ENCODE results near the gene BRPF3. TPM values are rescaled to one million over a fixed set of nuclear protein-coding genes. Genes with fewer than 3 reads are reported as not detected.
A peak's percentile ranks its signal among the peaks of the same experiment; 100 is the strongest.

The BRPF3 gene
- total and polyA plus RNA-seq, 2 of the 13 experiments (the other 11 are each of a cell fraction or from before 2014, with no cell fraction given): 12.3 to 22.9 TPM

GRCh38 chr6:36178544-36178943 is 18.0 kb upstream of the BRPF3 start:
- Histone ChIP-seq H3K4me1 (ENCODE audit: insufficient read depth, low read length) (peaks cover 7% of the 10 kb centered on the region; the same call in 1 of the 2 replicates), H3K9ac (ENCODE audit: insufficient read depth, low read depth, low read length) (no peak overlapping the region), H3K79me2 (ENCODE audit: insufficient read depth, low read length) (no peaks in the 10 kb centered on the region), H2AFZ (ENCODE audit: low read length) (no peak overlapping the region), H3K27me3 (ENCODE audit: control insufficient read depth in 1 of 2, insufficient read depth in 2 of 2, low read length in 2 of 2) (no peaks in the 10 kb centered on the region), H3K4me3 (replicated peaks in 1 of 3; ENCODE audit: insufficient read depth in 1 of 3, low read depth in 2 of 3, low read length in 3 of 3) (no peak overlapping the region), H4K20me1 (ENCODE audit: insufficient read depth, low read length) (no peaks in the 10 kb centered on the region), H3K36me3 (replicated peaks in 1 of 2; ENCODE audit: control insufficient read depth in 1 of 2, insufficient read depth in 2 of 2, low read length in 2 of 2) (no peaks in the 10 kb centered on the region), H3K27ac (ENCODE audit: extremely low read length, insufficient read depth, low read length) (no peak overlapping the region), H3K4me2 (ENCODE audit: low read depth, low read length) (no peak overlapping the region), H3K9me3 (ENCODE audit: low read length) (peaks cover 21% of the 10 kb centered on the region; the same call in 1 of the 2 replicates)
- POLR2A ChIA-PET: interaction anchor here (1.4 kb wide), 1 partner anchor 48 kb away, joined by 3 read pairs; the partner anchor contains the start of gene MAPK13
- ATAC-seq: no peak
- CTCF ChIA-PET (ENCODE audit: low intra/inter-chr PET ratio, low total read pairs): no interaction called here
- TF ChIP-seq NCOA1 (CRISPR knock-in tag; IDR thresholded peaks at IDR 0.05): no peak
- TF ChIP-seq ZNF362 (CRISPR knock-in tag; IDR thresholded peaks at IDR 0.05; ENCODE audit: borderline replicate concordance): no peak
- TF ChIP-seq ZNF160 (CRISPR knock-in tag; IDR thresholded peaks at IDR 0.05): peak; percentile 97
- no TSS peak for BruUV-seq (replicated peaks)
- in situ Hi-C loops (cut with HindIII; ENCODE audit: extremely low pct_ligation_motif_present, low pct_unique_long_range_greater_than_20kb): no loop called here
- DNase-seq (ENCODE audit: low spot score): no peak
- no peak for FAIRE-seq
- intact Hi-C loops (cut with micrococcal nuclease; ENCODE audit: unreplicated experiment): no loop called here

GRCh38 chr6:36180126-36180525 is 16.4 kb upstream of the BRPF3 start:
- H3K9ac ChIP-seq (ENCODE audit: insufficient read depth, low read depth, low read length): no peak overlapping the region
- in situ Hi-C loops (cut with HindIII; ENCODE audit: extremely low pct_ligation_motif_present, low pct_unique_long_range_greater_than_20kb): no loop called here
- no peak overlapping the region for H3K4me3 ChIP-seq (replicated peaks in 1 of 3; ENCODE audit: insufficient read depth in 1 of 3, low read depth in 2 of 3, low read length in 3 of 3)
- no peaks in the 10 kb centered on the region for H4K20me1 ChIP-seq (ENCODE audit: insufficient read depth, low read length)
- ChIA-PET POLR2A (no interaction called here), CTCF (ENCODE audit: low intra/inter-chr PET ratio, low total read pairs) (no interaction called here)
- H3K36me3 ChIP-seq (replicated peaks in 1 of 2; ENCODE audit: control insufficient read depth in 1 of 2, insufficient read depth in 2 of 2, low read length in 2 of 2): no peaks in the 10 kb centered on the region
- peak; percentile 44 for DNase-seq (ENCODE audit: low spot score)
- BruUV-seq (replicated peaks): no TSS peak
- no peaks in the 10 kb centered on the region for H3K27me3 ChIP-seq (ENCODE audit: control insufficient read depth in 1 of 2, insufficient read depth in 2 of 2, low read length in 2 of 2)
- WGBS (ENCODE audit: low lambda C conversion rate): 61% methylated on average over 1 of the region's 1 CpG
- H3K79me2 ChIP-seq (ENCODE audit: insufficient read depth, low read length): no peaks in the 10 kb centered on the region
- ATAC-seq: no peak
- FAIRE-seq: no peak
- H3K9me3 ChIP-seq (ENCODE audit: low read length): peaks cover 21% of the 10 kb centered on the region; the same call in 1 of the 2 replicates
- H3K4me1 ChIP-seq (ENCODE audit: insufficient read depth, low read length): peaks cover 7% of the 10 kb centered on the region; the same call in 1 of the 2 replicates
- no peak overlapping the region for H3K4me2 ChIP-seq (ENCODE audit: low read depth, low read length)
- intact Hi-C loops (cut with micrococcal nuclease; ENCODE audit: unreplicated experiment): no loop called here
- no peak overlapping the region for H3K27ac ChIP-seq (ENCODE audit: extremely low read length, insufficient read depth, low read length)
- no peak overlapping the region for H2AFZ ChIP-seq (ENCODE audit: low read length)
- TF ChIP-seq ZNF564 (CRISPR knock-in tag; IDR thresholded peaks at IDR 0.05) (peak; percentile 98), HOXD1 (CRISPR knock-in tag; IDR thresholded peaks at IDR 0.05) (no peak), ZNF784 (CRISPR knock-in tag; IDR thresholded peaks at IDR 0.05; ENCODE audit: borderline replicate concordance) (no peak), ZBTB33 (CRISPR knock-in tag; IDR thresholded peaks at IDR 0.05) (peak; percentile 88), ZNF12 (CRISPR knock-in tag; IDR thresholded peaks at IDR 0.05) (peak; percentile 64; the same call in 1 of the 2 replicates), ZNF563 (CRISPR knock-in tag; IDR thresholded peaks at IDR 0.05) (no peak), PAXIP1 (CRISPR knock-in tag; conservative IDR thresholded peaks at IDR 0.05) (no peak), ZSCAN21 (CRISPR knock-in tag; IDR thresholded peaks at IDR 0.05; ENCODE audit: borderline replicate concordance) (no peak)

Measured in HepG2 (cell line).